ENCODE data around the gene ANXA2R.
"Not testable (repeated sequence)": the region's sequence is repeated elsewhere in the genome, so short reads cannot be mapped to it uniquely, and the experiment has no call there.

Gene ANXA2R

DNA sequence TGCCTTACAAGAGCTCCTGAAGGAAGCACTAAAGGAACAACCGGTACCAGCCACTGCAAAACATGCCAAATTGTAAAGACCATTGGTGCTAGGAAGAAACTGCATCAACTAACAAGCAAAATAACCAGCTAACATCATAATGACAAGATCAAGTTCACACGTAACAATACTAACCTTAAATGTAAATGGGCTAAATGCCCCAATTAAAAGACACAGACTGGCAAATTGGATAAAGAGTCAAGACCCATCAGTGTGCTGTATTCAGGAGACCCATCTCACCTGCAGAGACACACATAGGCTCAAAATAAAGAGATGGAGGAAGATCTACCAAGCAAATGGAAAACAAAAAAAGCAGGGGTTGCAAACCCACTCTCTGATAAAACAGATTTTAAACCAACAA, 15.0 kb upstream of the ANXA2R start:
- DNase-seq, result not testable (repeated sequence)

DNA sequence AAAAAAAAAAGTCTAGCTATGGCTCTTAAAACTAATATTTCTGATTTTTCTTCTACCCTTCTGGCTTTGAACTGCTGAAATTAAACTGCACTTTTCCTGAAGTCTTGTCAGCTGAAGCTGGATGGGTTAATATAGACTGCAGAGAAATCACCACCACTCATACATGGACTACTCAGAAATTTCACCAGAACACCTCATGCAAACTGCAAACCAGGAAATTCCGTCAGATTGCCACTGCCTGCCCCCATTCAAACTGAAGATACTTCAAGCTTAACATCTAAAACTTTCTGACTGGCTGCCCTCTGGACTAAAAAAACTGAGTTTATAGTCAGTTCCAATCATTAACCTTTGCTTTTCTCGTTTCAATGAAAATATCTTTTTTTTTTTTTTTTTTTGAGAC, 11.6 kb upstream of the ANXA2R start:
- DNase-seq, result no peak

DNA sequence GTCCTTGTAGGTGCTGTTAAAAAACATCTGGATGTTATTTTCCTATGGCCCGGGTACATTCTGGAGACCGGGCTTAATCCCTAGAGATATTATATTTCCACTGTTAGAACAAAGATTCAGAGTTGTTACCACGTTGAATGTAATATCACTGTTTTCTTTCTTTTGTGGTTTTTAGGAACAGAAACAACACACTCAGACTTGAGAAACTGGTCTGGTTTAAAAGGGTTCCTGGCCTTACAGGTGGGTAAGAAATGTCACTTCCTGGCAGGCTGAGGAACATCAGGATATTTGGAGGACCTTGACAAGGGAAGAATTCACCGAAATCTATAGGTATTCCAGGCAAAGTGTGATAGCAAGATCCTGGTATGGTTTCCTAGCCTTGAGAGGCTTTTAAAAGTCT, 10.3 kb upstream of the ANXA2R start:
- DNase-seq, result no peak

DNA sequence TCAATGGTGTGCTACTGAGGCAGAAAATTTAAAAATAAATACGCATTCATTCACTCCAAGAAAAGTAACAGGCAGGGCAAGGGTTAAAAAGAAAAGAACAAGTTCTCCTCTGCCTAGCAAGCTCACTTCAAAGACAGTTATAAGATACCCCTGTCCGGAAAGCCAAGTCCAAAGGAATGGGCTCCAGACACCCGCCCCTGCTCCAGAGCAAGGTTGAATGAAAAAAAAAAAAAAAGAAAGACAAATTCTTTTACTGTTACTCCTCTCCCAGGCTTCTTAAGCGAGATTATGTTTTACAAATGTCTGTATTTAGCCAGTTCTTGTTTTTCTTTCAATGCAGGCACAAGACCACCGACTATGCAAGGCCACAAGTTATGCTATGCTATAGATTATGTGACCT, 9.1 kb upstream of the ANXA2R start:
- no peak for DNase-seq

DNA sequence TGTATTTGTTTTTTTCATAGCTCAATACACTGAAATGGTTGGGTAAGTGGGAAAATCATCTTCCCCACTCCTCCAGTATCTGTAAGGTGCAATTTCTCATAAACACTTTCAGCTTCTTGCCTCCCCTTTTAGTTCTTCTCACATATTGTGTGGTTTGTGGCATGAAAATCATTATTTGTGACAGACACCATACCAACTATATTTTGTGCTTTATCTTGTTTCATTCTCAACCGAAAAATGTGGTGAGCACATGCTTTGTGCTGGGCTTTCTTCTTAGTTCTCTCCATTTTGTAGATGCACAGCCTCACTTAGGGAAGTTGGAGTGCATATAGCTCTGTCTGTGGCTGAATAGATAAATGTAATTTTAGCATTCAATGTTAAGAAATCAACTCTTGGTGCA, 6.4 kb upstream of the ANXA2R start:
- DNase-seq, result no peak

DNA sequence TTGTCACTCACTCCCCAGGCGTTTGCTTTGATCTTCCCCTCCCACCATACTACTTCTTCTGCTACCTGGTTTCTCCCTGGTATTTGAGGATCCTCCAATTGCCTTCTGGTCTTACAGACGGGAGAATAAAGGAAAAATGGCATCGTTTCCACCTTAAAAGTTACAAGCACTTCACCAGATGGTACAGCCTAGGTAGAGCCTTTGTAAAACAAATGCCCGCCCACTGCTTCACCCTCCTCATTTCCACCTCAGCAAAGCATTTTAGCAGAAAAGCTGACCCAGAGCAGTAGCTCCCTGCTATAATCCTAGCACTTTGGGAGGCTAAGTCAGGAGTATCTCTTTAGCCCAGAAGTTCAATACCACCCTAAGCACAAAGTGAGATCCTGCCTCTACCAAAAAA, 5.1 kb upstream of the ANXA2R start:
- DNase-seq, result no peak

DNA sequence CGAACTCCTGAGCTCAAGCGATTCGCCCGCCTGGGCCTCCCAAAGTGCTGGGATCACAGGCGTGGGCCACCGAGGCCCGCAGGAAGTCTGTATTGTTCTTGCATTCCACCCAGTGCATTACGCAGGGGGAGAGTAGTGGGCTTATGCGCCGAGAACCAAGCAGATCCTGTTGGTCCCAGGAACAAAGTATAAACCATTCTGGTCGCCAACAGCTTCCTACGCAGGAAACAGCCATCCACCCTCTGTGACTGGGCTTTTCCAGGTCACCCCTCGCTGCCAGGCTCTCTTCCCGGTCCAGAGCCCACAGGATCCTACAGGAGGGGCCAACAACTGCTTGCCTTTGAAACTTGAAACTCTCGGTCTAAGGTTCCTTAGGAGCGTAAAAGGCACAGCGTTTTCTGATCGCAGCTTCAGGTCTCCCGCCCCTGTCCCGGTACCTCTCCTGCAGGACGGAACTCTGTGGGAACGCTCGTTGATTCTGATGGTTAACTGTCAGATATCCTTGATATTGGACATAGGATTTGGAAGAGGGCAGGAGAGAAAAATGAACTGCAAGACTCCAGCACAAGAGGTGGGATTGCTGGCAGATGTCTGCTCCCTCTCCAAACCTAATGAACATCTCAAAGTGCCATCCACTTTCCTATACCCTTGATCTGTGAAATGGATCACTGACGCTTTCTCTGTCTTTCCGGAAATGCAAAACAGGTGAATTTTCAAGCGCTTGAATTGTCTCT, 4.2 kb upstream of the ANXA2R start:
- DNase-seq, result no peak

DNA sequence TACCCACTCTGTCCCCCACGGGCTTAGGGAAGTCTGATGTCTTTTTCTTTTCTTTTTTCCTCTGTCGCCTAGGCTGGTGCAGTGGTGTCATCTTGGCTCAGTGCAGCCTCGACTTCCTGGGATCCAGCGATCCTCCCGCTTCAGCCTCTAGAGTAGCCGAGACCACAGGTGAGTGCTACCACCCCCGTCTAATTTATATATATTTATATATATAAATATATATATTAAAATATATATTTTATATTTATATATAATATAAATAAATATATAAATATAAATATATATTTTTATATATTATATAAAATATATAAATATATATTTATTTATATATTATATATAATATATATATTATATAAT, 3.3 kb upstream of the ANXA2R start:
- DNase-seq, result no peak

DNA sequence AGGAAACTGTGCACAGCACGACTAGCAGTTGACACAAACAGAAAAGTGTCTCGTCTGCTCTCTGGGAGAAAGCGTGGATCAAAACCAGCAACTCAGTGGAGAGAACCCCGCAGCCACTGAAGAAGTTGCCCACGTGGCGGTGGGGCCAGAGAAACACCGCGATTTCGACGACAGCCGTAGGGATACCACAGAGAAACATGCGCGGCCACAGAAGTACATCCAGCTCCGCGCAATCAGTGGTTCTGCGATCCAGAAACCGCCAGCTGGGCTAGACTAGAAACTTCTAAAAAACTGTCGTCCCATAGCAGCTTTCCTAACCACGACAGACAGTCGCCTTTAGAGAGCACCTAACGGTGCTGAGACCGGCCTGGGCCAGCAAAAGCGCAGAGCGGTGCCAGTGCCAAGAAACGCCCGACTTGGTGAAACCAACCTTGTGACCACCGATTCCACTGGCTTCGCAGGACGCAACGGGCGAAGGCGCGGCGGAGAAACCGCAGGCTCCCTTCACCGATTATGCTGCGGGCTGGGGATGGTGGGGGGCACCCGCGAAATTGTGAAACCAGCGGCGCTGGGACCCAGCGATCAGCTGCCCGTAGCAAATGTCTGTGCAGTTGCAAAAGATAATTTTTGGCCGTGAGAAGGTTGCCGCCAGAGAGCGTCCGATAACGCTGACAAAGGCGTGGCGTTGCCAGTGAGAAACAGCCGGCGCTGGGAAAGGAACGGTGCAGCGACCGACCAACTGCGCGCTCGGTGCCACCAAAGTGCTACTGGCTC, 2.7 kb upstream of the ANXA2R start:
- peak; percentile 54 for DNase-seq

DNA sequence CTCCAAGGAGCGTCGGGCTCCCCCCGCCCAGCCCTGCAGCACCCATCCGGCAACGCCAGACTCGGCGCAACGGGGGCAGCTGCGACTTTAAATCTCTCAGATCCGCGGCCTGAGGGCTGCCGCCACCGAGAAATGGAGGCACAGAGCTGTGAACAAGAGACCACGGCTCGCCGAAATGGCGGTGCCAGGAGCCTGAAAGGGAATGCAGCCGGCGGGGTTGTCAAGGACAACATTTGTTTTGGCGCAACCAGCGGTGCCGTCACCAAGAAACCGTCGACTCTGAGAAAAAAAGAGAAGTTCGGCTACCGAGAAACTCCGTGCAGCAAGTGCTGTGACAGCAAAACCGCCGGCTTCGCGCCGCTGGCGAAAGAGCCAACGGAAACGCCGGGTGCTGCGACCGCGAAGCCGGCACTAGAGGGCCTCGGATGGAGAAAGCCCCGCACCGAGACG, 2.1 kb upstream of the ANXA2R start:
- DNase-seq, result peak; percentile 71

DNA sequence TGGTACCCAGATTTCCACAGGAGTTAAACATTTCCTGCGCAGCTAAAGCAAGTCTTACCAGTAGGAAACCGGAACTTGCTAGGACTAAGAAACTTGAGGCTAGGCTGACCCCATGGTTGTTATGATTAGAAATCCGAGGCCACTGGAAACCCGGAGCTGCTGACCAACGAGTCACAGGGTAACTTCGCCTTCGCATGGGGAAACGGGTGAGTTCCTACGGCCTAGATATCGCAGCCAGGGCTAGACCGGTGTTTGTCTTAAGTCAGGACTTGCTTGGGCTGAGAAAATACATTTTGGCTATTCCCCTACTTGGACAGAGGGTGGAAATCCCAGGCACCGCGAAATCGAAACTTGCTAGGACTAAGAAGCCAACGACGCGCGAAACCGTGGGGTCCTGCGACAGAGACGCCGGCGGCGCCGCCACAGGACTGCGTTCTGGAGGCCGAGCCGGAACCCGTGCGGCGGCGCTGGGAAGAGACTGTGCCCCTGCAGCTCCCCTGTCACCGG, 1.6 kb upstream of the ANXA2R start:
- peak; percentile 56 for DNase-seq

DNA sequence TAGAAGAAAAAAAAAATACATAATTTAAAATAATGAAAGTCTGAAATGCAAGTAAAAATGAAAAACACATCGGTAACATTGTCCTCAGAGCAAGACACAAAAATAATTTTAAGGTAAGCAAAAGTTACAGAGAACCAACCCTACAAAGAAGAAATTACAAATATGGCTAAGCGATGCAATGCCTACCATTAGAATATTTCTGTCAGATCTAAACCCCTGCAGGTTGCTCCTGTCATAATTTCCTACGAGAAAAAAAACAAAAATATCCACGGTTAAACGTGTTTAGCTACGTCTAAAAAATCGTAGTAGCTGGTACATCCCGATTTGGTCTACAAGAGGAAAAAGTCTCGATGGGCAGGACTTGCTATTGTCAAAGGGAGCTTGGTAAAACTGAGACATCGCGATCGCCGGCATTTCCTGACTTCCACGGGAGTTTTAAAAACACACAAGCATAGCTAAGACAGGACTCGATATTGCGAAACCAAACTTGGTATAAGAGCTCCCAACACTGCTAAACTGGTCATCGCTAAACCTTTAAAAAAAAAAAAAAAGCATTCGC, 1.1 kb upstream of the ANXA2R start:
- DNase-seq, result peak; percentile 24

DNA sequence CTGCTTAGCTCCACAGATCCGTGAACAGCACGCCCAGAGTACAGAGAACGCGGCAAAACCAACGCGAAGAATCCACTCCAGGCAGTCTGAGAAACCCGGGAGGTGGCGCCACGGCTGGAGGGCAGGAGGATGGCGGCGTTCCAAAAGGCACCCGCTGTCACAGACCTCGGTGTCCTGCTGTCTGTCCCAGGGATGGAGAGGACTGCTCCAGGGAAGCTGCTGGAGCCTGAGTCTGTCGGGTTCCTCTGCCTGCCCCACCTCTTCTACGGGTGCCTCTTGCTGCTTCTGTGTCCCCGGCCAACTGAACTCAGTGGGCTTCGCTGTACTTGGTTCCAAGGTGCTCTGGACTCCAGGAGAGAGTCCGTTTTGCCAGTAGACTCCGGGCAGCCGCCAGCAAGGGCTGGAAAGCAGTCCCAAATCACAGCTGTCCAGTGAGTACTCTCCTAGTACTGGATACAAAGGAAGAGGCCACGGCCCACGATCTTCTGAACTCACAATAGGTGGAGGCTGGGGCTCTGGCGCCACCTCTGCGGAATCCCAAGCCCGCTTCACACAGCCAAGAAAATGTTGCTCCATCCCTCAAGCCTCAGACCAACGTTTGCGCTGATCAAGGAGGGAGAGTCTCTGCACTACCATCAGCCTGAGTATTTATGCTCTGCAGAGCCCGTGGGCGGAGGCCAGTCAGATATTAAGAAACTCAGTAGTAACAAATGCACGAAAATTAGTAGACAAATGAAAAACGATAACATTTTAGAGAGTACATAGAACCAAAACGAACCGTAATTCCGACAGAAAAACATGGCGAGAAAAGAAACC, 440 bp downstream of the ANXA2R start:
- peak; percentile 57 for DNase-seq

DNA sequence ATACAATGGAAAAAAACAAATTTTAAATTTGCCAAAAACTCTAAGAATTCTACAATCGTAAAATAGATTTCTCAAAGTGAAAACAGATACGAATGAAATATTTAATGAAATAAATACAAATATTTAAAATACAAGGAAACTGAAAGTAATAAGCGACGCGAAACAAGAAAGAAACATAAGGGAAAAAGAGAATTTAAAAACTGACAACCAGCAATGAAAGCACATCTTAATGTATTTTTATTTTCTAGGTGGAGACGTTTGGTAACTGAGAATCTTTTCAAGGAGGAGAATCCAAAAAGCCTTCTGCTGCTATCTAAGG, 1.0 kb downstream of the ANXA2R start:
- no peak for DNase-seq

DNA sequence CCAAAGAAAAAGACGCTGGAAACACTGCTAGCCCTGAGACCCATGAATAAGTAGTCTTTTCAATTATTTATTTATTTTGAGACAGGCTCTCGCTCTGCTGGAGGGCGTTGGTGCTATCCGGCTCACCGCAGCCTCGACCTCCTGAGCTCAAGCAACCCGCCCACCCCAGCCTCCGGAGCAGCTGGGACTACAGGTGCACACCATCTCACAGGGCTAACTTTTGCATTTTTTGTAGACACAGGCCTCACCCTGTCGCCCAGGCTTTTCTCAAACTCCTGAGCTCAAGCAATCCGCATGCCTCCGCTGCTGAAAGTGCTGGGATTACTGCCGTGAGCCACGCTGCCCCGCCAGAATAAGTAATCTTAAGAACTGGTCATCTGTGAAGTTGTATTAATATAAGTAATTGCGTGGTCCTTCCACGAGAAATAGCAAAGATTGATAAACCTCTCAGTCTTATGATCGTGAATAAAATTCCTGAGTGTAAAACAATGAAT, 1.6 kb downstream of the ANXA2R start:
- DNase-seq, result peak; percentile 22

DNA sequence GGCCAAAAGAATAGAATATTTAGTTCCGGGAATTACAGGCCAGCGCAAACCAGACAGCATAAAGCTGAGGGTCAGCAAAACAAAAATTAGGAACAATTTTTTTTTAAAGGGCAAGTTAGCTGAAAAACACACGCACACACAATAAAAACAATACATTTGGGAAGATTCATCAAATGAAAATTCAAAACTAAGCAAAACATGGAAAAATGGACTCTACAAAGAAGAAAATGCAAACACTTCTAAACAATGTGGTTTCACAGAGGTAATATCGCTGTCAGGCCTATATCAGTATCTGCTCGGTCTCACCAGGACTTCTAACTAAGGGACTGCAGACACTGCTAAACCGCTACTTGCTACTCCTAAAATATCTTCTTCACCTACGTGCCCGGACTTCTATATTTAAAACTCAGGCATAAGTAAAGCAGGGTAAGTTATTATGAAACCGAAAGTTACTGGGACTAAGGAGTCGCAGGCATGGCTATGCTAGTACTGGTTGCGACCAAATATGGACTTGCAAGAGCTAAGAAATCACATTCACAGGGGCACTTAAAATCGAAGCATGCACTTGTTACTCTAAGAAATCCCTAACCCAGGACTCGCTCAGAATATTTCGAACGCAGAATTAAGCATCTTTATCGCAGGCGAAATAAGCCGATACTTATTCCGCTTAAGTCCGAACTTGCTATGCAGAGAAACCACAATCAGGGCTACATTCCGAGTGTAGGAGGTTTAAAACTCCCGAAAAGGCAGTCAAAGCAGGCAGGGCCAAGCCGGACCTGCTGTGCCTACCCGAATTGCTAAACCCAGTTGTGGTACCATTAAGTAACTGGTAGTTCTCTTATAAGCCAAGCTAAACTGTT, 2.3 kb downstream of the ANXA2R start:
- no peak for DNase-seq

DNA sequence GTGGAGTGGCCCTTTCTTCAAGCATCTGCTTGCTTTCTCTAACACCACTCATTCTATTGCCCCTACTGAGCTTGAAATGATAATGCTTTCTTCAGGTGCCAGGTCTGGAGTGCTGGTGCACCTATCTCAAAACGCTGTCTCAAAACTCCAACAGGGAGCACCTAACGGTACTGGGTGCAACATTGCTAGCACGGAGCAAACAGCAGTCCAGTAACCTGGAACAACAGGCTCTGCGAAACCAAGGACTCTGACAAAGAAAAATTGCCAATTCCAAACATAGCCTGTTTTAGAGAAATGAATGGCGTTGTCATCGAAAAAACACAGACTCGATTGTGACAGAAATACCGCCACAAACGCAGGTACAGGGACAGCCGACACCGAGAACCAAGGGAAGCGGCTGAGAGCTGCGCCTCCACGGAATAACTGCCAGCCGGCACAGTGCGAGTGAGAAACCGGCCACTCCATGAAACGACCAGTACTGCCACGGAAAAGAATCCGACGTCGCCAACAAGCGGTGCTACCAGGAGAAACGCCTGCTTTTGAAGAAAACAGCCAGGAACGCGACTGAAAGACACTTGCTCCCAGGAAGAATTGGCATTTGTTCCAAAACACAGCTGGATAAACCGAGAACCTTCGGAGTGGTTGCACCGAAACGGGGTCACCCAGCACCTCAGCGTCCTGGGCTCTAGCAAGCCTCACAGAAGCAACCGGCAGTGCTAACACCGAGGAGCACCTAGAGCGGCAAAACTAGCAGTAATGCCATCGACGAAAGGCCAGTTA, 3.1 kb downstream of the ANXA2R start:
- no peak for DNase-seq

DNA sequence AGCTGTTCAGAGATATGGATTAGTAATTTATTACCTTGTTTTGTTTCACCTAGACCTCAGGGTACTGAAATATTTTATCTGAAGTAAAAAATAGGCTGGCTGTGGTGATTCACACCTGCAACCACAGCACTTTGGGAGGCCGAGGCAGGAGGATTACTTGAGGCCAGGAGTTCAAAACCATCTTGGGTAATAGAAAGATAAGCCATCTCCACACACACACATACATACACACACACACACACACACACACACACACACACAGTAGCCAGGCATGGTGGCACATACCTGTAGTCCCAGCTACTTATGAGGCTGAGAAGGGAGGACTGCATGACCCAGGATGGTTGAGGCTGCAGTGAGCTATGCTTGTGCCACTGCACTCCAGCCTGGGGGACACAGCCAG, 3.7 kb downstream of the ANXA2R start:
- no peak for DNase-seq

DNA sequence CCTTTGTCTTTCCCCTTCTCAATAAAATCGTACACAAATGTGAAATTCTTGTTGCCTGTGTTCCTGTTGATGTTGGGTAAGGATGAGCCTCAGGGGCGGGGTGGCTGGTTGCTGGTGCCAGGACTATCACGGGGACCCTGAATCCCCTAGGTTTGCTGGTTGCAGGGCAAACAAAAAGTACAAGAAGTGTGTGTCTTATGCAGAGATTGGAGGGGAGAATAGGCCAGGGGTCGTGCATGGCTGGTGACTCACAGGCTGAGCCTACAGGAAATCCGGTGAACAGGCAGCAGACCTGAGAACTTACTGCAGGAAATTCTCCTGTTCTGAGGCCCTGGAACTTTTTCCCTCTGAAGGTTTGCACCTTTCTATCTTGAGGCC, 5.5 kb downstream of the ANXA2R start:
- no peak for DNase-seq

DNA sequence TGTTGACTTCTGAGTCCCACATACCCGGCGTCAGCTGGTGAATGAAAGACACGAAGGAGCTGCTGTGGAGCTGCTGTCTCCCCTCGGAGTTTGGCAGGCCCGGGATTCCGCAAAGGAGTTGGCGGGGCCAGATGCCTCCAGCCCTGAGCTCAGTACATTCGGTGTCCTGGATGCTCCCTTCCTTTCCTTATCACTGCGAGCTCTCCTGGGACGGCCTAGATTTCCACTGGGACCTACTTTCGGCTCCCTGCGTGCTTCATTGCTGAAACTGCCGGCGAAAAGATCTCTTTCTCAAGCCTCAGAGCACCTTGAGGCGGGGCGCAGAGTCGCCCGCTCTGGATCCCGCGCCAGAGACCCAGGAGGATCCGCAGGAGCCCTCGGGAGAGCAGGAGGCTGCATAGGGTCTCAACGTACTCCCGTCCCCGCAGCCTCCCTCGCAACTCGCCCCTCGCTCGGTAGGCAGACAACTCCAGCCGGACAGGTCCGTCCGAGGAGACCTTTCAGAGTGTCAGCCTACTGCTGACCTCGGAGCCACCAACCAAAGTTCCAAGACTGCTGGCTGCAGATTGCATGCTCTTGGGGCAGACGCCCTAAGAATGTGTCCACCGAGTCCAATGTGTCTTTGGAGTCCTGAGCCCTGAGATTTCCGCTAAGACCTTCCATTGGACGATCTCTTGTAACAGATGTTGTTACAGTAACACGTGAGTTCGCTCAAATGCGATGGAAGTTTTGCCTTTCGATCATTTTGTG, 6.1 kb downstream of the ANXA2R start:
- DNase-seq, result no peak
